NCI-H1930 (cell line): ENCODE results near the gene CYP3A5.
"Not testable (repeated sequence)": the region's sequence is repeated elsewhere in the genome, so short reads cannot be mapped to it uniquely, and the experiment has no call there.

ENCODE experiments used
- DNase-seq, 2 experiments: peaks; one replicate each; lab custom pipeline; 2025; lab: John Stamatoyannopoulos, UW

The CYP3A5 gene

DNA sequence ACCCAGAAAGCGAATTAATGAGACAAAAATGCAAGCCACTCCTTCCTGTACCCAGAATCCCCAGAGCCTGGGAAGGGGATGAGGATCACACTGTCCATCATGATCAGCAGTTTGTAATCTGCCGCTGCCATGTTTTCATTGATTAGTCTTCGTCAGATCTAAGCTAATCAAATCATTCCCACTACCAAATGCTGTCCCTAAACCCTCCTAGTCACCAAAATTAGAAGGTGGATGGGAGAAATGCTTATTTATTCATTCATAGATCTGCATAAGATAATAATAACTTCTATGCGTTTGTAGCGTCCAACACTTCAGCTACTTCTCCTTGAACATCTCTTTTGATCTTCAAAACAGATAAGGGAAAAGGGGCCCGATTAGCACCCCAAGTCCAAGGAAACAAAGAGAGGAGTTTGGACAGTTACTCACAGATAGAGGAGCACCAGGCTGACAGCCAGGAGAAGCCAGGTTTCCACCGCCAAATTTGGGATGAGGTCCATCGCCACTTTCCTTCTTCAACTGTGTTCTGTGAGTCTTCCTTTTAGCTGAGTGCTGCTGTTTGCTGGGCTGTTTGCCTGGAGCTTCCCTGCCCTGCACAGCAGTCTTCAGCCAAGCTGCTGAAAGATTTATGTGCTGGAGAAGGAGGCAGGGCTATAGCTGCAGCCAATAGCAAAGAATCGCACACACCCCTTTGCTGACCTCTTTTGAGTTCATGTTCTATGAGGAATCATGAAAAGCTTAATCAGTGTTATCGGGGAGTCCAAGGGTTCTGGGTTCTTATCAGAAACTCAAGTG is at the start of gene CYP3A5:
Gene CYP3A5, minus strand, starts transcription at position 597 of the 792 bp plus-strand sequence. Its CDS starts 100 bp downstream, at position 497.
- no peak for DNase-seq

DNA sequence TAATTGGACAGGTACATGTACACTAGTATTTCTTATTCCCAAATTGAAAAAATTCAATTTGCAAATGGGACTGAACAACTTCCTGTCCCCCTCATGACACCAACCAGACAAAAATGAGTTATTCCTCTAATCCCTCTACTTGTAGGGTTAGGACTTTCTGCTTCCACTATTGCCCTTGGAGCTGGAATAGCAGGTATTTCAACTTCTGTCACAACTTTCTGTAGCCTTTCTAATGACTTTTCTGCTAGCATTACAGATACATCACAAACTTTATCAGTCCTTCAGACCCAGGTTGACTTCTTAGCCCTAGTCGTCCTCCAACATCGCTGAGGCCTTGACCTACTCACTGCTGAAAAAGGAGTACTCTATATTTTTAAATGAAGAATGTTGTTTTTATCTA is 48.8 kb upstream of the CYP3A5 start:
- DNase-seq = no peak

DNA sequence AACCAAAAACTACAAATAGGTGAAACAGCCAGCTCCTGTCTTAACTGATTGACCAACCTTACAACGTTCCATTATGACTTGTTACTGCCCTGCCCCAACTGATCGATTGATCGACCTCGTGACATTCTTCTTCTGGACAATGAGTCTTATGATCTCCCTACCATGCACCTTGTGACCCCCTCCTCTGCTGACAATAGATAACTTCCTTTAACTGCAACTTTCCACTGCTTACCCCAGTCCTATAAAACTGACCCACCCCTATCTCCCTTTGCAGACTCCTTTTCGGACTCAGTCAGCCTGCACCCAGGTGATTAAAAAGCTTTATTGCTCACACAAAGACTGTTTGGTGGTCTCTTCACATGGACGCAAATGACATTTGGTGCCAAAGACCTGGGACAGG is 43.4 kb upstream of the CYP3A5 start:
- not testable (repeated sequence) for DNase-seq

DNA sequence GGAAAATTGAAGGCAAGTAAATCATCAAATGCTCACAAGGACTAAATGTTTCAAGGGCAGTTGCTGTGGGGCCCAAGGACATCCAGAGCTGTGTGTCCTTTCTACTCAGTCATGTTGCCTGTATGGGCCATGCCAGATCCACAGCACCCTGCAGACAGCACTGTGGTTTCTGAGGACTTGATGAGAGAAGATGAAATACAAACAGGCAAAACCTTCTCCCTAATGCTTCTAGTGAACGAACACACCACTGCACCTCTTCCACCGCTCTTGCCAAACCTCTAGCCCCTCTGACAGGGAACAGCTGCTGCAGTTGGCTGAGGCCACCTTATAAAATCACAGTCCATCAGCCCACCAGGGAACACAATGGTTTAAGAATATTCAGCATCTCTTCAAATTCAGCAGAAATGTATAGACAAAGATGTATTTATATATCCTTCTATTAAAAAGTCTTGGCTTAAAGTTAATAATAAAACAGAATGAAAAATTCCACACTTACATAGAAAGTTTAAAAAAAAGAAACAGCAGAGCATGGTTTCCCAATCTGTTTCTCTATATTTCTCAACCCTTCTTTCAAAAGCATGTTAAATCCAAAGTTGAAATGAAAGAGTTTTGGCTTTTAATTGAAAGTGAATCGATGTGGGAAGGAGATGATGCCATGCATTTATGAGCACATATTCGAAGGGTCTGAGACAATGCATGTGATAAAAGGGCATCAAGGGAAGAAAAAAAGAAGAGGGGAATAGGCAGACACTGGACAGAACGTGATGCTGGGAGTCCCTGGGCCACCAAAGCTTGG is 41.2 kb upstream of the CYP3A5 start:
- no peak for DNase-seq

DNA sequence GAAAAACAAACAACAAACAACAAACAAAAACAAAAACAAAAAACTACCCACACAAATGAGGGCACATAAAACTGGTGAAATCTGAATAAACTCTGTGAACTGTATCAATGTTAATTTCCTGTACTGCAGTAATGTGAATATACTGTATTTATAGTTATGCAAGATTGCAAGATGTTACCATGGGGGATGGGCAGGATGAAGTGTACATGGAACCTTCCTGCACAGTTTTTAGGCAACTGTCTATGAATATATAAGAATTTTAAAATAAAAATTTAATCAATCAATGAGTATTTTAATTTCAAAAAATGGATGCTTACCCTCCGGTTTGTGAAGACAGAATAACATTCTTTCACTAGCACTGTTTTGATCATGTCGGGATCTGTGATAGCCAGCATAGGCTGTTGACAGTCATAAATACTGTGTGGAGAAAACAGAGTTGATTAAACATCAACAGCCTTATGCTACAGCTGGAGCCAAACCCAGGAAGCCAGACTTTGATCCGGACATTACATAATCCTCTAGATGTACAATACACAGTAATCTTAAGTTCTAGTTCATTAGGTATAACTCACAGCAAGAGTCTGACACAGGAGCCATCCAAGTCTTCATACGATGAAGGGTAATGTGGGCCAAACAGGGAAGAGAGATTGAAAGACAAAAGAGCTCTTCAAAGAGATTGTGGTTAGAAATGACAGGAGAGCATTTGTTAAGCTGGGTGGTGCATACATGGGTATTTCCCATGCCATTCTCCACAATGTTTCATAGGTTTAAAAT is 40.4 kb upstream of the CYP3A5 start:
- DNase-seq = no peak

DNA sequence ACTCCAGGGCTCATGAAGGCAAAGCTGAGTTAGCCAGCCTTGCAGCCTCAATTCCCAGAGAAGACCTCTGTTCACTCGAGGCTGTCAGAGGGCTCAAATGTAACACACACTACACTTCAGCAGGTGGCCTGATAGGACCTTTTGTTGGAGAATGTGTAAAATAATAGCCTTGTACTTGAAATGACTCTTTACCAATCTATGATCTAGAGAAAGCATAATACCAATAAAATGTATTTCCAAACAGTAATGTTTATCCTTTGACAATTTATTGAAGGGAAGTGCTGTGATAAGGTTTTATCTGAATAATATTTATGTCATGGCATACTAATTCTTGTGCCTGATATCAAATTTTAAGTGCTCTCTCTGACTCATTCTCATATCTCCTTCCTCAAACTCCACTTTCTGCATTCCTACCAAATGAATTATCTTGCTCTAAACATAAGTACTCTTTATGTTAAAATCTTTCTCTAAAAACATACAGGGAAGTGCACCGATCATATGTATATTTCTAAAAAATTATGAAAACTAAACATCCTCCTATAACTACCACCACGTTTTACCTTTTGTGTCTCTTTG is 34.3 kb upstream of the CYP3A5 start:
- no peak for DNase-seq

DNA sequence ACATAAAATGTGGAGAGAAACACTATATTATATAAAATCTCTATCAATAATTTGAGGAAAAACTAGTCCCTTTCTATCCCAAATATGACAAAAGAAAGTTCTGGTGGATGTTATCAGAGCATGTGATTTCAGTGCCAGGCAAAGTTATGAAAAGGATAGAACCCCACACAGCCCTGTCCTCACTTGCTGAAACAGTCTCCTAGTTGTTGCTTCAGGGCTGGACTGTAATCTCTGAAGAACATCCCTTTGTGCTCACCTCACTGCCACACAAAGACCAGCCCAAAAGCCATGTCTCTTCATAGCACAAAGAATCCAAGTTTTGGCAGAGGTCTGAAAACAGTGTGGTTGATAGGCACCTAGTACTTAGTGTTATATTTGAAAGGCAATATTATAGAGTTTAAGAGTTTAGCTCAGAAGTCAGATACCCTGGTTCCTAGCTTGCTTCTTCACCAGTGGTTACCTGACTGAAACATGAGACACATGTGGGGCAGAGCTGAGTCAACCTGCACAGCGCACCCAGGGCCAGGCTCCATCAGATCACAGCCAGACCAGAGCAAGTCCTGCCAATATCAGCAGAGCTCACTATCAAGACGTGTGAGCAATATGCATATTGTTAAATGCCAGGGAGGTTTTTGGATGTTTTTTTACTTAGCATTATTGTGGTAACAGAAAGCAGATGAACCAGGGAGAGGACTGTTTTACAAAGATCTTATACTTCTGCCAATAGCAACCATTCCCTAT is 30.2 kb upstream of the CYP3A5 start:
- DNase-seq = no peak

DNA sequence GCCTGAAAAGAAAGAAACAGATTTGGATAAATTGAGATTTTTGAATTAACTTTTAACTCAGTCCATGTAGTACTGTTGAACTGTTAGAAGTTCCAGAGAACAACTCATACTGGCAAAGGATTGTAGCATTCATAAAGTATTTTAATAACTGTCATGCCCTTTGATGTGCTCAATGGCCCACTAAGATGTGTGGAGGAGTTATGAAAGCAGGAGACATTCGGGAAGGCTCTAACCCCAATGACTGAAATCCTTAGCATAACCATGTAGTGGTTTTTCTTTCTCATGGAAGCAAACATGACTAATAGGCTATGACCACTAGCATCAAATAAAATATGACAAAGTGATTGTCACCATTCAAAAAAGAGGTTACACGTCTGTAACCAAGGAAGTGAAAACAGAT is 29.5 kb upstream of the CYP3A5 start:
- DNase-seq = no peak

DNA sequence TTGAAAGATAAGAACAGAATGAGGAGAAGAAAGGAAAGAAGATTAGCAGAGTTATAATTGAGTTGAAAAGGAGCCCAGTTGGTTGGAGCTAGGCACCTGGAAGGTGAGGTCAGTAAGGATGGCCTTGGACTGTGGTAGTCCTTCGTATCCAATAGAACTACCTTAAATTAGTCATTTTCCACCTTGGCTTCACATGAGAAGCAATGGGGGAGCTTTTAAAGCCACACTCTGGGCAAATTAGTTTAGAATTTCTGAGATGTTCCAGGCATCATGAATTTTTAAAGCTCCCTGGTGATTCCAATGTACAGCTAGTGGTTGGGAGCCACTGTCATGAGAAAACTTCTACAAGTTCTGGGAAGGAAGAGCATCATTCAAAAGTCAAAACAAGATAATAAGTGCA is 27.3 kb upstream of the CYP3A5 start:
- no peak for DNase-seq

DNA sequence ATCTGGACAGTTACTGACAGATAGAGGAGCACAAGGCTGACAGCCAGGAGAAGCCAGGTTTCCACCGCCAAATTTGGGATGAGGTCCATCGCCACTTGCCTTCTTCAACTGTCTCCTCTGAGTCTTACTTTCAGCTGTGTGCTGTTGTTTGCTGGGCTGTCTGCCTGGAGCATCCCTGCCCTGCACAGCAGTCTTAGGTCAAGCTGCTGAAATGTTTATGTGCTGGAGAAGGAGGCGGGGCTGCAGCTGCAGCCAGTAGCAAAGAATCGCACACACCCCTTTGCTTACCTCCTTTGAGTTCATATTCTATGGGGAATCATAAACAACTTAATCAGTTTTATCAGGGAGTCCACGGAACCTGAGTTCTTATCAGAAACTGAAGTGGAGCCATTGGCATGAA is 20.1 kb upstream of the CYP3A5 start:
- DNase-seq = no peak

DNA sequence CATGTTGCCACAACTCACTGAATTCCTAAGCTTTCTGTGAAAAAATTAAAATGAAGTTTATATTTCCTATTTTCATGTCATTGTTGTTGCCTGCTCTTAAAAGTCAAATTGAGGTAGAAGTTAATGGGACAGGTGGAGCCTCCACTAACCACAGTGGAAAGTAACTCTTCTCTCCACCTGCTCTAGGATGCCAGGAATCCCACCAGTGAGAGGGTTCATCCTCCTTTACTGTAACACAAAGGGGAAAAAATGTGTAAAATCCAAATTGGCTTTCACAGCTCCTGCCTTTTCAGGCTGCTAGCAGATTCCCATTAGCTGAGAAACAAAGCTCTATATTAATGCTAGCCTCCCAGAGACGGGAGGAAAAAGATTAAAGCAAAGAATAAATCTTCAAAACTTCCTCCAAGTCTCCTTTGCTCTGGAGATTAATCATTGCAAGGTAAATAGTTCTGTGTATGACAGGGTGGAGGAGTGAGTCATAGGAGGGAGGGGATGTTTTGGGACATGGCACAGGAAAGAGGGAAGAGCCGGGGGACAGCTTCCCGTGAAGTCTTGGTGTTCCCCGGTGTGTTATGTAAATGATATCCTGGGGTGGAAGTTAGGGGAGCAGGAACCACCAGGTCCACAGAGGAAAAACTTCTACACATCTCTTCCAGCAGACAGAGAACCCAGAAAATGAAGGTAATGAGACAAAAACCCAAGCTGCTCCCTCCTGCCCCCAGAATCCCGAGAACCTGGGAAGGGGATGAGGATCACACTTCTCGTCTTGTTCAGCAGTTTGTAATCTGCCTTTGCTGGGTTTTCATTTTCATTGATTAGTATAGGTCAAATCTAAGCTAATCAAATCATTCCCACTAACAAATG is 19.3 kb upstream of the CYP3A5 start:
- not testable (repeated sequence) for DNase-seq

DNA sequence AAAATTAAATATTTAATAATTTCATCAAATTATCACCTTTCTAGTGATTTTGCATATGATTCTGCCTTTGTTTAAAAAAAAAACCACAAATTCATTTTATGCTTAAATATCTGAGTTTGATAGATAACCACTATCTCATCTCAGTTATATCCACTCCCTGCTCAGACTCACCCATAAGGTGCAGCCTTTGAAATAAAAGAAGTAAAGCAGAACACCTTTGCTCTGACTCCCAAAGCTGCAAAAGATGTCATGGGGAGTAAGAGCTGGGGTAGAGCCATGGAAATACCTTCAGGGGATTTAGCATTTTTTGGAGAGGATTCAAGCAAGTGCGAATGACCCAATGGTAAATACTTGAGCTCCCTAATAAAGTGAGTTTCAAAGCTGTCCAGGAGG is 15.1 kb upstream of the CYP3A5 start:
- DNase-seq = no peak

DNA sequence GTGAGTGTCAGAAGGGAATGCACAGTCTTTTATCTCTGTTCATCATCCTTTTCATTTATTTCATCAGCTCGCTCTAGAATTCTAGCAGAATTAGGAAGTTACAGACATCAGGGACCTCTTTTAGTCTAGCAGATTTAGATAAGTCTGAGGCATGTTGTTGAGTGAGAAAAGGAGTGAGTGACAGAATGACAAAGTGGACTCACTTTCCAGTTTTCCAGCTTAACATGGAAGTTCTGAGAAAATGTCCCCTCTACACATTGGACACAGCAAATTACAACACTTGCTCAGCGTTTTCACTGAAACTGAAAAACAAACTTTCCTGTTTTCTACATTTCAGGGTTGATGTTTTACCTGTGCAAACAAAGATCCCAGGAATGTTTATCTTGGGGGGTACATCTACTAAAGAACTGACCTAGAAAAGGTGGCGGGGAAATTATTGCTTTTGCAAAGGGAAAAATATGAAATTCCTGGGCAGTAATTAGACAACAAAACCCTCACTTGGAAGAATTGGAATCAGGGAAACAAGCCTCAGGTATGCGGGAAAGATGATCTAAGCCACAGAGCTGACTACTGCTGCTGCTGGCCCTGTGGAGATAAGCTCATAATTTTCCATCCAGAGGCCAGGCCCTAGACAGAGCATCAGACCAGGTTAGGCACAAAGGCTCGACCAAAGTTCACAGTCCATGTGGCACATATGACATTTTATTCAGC is 14.6 kb upstream of the CYP3A5 start:
- no peak for DNase-seq

DNA sequence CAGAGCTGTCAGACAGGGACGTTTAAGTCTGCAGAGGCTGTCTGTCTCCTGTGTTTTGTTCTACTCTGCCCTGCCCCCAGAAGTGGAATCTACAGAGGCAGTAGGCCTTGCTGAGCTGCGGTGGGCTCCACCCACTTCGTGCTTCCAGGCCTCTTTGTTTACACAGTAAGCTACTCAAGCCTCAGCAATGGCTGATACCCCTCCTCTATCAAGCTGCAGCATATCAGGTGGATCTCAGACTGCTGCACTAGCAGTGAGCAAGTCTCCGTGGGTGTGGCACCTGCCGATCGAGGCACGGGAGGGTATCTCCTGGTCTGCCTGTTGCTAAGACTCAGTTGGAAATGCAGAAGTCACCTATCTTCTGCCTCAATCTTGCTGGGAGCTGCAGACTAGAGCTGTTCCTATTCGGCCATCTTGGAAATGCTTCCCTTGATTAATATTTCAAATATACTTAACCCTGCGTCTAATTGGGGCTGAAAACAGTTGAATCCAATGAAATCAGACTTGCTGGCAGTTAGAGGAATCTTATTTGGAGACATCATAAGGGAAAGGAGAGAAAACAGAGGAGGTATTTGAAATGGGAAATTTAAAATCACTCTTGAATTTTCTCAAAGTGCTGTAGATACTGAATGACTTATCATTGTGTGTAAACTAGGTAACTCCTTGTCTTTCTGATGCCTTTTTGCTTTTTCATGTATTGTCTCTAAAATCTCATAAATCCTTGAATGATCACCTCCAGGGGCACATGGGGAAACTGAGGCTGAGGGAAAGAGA is 13.8 kb upstream of the CYP3A5 start:
- no peak for DNase-seq

DNA sequence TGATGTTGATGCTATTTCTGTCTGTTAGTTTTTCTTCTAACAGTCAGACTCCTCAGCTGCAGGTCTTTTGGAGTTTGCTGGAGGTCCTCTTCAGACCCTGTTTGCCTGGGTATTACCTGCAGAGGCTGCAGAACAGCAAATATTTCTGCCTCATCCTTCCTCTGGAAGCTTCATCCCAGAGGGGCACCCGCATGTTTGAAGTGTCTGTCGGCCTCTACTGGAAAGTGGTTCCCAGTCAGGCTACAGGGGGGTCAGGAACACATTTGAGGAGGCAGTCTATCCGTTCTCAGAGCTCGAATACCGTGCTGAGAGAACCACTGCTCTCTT is 13.3 kb upstream of the CYP3A5 start:
- DNase-seq = no peak

DNA sequence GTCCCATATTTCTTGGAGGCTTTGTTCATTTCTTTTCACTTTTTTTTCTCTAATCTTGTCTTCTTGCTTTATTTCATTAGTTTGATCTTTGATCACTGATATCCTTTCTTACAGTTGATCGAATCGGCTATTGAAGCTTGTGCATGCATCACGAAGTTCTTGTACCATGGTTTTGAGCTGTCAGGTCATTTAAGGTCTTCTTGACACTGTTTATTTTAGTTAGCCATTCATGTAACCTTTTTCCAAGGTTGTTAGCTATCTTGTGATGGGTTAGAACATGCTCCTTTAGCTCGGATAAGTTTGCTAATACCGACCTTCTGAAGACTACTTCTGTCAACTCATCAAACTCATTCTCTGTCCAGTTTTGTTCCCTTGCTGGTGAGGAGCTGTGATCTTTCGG is 12.8 kb upstream of the CYP3A5 start:
- DNase-seq = not testable (repeated sequence)

DNA sequence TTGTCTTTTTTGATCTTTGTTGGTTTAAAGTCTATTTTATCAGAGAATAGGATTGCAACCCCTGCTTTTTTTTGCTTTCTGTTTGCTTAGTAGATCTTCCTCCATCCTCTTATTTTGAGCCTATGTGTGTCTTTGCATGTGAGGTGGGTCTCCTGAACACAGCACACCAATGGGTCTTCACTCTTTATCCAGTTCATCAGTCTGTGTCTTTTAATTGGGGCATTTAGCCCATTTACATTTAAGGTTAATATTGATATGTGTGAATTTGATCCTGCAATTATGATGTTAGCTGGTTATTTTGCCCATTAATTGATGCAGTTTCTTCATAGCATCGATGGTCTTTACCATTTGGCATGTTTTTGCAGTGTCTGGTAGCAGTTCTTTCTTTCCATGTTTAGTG is 11.9 kb upstream of the CYP3A5 start:
- not testable (repeated sequence) for DNase-seq

DNA sequence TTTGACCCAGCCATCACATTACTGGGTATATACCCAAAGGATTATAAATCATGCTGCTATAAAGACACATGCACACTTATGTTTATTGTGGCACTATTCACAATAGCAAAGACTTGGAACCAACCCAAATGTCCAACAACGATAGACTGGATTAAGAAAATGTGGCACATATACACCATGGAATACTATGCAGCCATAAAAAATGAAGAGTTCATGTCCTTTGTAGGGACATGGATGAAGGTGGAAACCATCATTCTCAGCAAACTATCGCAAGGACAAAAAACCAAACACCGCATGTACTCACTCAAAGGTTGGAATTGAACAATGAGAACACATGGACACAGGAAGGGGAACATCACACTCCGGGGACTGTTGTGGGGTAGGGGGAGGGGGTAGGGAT is 11.1 kb upstream of the CYP3A5 start:
- not testable (repeated sequence) for DNase-seq
